Stimulated activated CD8-positive, alpha-beta memory T cell treated with anti-CD3 and anti-CD28 coated beads, Interleukin-7, amount 100 ng/mL, for 24 hours (primary cell): ENCODE results near the gene ZC3H7A.
"Not testable (repeated sequence)": the region's sequence is repeated elsewhere in the genome, so short reads cannot be mapped to it uniquely, and the experiment has no call there.

ENCODE experiments used
- DNase-seq: peaks from one replicate; pipeline ENCODE4 v3.0.0-alpha.2; 2020; ENCODE audit warnings: low read depth

Gene ZC3H7A

DNA sequence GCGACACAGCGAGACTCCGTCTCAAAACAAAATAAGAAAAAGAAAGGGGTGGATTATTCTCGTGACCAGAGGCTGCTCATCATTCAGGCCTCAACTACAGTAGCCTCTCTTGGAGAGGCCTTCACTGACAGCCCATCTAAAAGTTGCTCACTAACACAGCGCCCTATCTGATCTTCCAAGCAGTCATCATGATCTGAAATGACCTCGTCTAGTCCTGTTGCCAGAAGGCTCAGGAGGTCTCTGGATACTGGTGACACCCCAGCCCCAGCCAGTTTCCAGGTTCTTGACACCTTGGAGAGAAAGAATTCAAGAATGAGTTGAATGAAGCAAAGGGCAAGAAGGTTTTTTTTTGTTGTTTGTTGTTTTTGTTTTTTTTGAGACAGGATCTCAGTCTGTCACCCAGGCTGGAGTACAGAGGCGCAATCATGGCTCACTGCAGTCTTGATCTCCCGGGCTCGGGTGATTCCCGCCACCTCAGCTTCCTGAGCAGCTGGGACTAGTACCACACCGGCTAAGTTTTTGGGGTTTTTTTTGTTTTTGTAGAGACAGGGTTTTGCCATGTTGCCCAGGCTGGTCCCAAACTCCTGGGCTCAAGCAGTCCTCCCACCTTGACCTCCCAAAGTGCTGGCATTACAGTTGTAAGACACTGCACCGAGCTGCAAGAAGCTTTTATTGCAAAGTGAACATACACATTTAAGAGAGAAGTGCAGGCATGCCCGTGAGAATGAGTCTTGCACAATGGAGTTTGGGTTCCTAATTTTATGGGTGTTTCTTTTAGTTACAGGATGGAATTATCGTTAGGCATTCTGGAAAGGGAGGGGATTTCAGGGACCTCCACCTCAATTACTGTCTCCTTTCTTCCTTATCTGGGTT is 2.7 kb upstream of the ZC3H7A start:
- DNase-seq: no peak

GRCh38 chr16:11799017-11799381 is 1.9 kb upstream of the ZC3H7A start:
- no peak for DNase-seq

- DNase-seq: no peak
Measured at GRCh38 chr16:11797957-11798299, 870 bp upstream of the ZC3H7A start.

DNA sequence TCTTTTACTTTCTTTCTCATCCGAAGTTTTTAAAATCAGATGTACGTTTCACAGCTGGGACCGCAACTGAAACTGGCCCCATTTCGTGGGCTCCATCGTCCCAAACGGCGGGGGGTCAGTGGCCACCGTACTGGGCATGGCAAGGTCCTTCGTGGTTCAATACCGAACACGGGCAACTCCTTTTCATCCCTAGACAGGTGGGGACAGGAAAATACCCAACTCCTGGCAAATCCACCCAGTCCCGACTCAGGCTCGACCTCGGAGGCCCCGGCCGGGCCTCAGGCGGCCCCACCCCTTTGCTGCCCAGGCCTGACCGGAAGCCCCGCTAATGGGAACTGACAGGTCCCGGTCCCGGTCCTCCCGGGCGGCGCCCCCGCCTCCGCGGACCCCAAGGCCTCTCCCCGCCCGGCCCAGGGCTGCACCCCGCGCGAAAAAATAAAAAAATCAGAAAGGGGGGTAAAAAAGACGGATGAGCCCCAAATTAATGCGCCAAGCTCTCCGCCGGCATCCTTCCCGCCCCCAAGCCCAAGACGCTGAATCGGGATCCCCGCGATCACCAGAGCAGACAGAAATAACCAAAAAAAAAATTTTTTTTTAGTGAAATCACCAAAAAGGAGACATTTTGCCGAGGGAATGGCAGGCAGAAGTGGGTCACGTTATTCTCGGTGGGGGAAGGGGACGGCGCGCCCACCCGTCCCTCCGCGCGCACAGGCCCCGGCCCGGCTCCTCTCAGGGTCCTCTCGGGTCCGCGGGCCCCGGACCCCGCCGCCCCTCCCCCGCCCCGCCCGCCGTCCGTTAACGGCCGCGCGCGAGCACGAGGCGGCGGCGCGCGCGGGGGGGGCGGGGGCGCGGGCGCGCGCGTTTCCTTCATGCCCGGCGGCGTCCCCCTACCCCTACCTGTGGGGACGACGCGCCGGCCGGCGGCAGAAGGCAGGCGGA is 562 bp downstream of the ZC3H7A start:
- no peak for DNase-seq

DNA sequence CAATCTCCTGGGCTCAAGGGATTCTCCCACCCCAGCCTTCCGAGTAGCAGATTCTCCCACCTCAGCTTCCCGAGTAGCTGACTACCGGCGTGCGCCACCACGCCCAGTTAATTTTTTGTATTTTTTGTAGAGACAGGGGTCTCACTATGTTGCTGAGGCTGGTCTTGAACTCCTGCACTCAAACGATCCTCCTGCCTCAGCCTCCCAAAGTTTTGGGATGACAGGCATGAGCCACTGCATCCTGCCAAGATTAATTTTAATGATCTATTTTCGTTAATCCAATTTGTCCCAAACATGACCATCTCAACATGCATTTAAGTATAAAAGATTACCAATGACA is 1.2 kb downstream of the ZC3H7A start:
- DNase-seq: no peak

DNA sequence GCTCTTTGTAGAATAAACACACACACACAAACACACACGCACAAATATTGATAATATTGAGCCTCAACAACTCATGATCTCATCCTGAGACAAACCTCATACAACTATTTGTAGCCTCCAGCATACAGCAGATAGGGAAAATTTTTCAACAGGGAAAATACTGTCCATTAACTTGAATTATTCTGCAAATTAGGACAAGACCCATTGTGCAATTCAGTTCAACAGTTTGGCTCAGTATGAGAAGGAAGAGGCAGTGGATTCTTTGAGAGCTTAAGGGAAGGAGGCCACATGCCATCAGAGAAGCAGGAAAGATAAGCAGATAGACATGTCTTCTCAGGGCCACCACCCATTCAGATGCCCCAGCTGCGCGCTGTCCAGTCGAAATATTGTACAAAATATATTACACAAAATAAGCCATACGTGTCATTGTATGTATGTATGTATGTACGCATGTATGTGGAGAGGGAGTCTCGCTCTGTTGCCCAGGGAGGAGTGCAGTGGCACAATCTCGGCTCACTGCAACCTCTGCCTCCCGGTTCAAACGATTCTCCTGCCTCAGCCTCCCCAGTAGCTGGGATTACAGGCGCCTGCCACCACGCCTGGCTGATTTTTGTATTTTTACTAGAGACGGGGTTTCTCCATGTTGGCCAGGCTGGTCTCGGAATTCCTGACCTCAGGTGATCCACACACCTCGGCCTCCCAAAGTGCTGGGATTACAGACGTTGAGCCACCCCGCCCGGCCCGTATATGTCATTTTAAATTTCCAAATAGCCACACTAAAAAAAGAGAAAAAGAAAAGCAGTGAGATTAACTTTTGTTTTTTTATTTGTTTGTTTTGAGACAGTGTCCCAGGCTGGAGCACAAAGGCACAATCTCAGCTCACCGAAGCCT is 1.8 kb downstream of the ZC3H7A start:
- DNase-seq: no peak

GRCh38 chr16:11794447-11794846 is 2.6 kb downstream of the ZC3H7A start:
- DNase-seq: no peak

GRCh38 chr16:11793840-11794239 is 3.2 kb downstream of the ZC3H7A start:
- no peak for DNase-seq

GRCh38 chr16:11792410-11793241 is 4.4 kb downstream of the ZC3H7A start:
- no peak for DNase-seq

- DNase-seq: no peak
Measured at GRCh38 chr16:11791144-11791828, 5.8 kb downstream of the ZC3H7A start.

DNA sequence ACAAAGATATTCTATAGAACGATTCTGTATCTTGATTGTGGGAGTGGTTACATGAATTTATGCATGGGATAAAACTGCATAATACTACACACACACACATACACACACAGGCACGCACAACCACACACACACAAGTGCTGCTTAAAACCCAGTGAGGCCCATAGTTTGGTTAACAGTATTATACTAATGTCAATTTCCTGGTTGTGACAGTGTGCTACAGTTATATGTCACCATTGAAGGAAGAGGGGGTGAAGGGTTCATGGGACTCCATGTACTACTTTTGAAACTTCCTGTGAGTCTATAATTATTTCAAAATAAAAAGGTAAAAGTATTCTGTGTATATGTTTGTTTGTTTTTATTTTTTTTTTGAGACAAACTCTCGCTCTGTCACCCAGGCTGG is 8.1 kb downstream of the ZC3H7A start:
- DNase-seq: no peak

- not testable (repeated sequence) for DNase-seq
Measured at GRCh38 chr16:11784980-11785599, 12.0 kb downstream of the ZC3H7A start.

GRCh38 chr16:11784381-11784780 is 12.7 kb downstream of the ZC3H7A start:
- DNase-seq: not testable (repeated sequence)

GRCh38 chr16:11784038-11784369 is 13.1 kb downstream of the ZC3H7A start:
- no peak for DNase-seq

DNA sequence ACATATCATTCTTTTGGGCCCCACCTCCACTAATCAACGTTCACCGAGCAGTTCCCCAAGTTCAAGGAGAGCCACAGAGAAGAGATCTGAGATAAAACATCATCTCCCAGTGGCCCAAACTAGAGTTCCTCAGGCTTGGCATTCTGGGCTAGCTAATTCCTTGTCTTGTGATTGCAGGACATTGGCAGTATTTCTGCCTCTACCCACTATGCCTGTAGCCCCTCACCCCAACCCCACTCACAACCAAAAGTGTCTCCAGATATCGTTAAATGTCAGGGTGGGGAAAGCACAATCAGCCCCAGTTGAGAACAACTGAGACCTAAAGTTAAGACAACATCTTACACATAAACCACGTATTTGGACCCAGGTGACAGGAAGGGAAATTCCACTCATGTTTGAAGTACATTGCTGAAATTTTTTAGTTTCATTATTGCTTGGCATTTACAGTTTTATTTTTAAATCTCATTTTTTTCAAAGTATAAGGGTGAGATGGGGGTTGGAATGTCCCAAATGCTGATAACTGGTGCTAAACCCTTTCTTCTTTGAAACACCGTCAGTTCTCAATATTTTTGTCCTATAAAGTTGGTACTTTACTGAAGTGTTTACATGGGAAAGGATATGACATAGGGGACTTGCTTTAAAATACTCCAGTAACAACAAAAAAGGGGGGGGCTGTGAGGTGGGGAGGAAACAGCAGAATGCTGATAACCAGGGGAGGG is 13.6 kb downstream of the ZC3H7A start:
- no peak for DNase-seq

DNA sequence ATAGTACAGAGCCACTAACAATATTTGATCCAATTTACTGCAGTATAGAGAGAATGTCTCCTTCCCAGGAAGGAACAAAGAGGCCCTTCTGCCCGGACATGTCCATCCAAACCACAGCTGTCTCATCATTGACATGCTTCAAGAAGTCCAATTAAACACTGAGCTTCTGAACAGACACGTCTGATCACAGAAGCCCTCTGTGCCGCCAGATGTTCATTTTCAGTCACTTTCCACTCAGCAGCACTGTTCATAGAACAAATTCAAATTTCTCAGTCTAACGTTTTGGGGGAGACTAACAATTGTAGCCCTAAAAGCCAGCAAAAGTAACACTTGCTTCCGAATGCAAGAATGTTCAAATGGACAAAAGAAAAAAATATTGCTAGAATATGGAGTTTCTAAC is 15.3 kb downstream of the ZC3H7A start:
- DNase-seq: no peak

GRCh38 chr16:11780991-11781680 is 15.9 kb downstream of the ZC3H7A start:
- no peak for DNase-seq

DNA sequence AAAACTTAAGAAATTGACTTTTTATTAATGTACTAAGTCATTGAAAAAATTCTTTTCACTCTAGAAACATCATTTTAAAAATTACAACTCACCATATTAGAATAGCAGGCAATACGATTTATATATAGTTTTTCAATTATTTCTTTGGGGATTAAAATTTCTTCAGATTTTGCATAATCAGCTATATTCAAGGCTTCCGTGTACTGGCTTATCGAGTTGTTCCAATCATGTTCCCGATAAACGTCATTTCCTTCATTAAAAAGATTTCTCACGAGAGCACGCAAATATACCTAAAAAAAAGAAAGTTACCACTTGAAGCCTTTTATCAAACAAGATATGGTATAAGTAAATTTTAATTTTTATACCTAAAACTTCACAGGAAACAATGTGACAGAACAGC is 18.0 kb downstream of the ZC3H7A start:
- DNase-seq: no peak

DNA sequence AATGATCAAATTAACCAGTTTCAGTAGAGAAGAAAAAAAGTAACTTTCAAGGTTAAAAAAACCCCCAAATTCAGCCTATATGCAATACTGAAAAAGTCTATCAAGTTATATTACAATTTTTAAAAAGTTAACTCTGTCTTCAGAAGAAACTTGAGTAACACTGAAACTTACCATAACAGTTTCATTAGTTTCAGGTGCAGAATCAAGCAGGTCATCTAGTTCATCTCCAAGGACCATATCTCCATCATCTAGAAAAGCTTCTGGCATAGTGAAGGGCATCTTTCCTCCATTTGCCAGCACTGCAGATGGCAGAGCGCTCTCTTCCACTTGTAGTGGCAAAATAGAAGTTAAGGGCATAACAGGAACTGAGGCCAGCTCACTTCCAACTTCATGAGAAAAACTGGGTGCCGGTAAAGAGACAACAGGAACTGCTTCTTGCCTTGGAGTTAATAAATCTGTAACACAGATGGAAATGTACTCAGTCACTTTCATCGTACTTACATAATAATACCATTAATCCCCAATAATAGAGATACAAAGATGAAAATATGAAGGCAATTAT is 22.9 kb downstream of the ZC3H7A start:
- no peak for DNase-seq
